ENCODE data around the gene RIPOR3.

- TF ChIP-seq MYC (IDR thresholded peaks at IDR 0.05; ENCODE audit: borderline replicate concordance, low read length) (no peak), RAD21 (conservative IDR thresholded peaks at IDR 0.05 in 1 of 2, IDR thresholded peaks at IDR 0.05 in 1 of 2) (peak; percentile 57 to 63), CBX2 (IDR thresholded peaks at IDR 0.05; ENCODE audit: borderline replicate concordance, low read depth) (no peak), RFX5 (IDR thresholded peaks at IDR 0.05) (no peak), ZC3H11A (IDR thresholded peaks at IDR 0.05) (no peak), KDM5A (IDR thresholded peaks at IDR 0.05) (no peak), HOXA7 (CRISPR knock-in tag; IDR thresholded peaks at IDR 0.05) (no peak), POLR2A (IDR thresholded peaks at IDR 0.05; ENCODE audit: low read length) (no peak), ZFP36 (IDR thresholded peaks at IDR 0.05; ENCODE audit: borderline replicate concordance, partially characterized antibody) (no peak), REST (IDR thresholded peaks at IDR 0.05) (no peak)
- TF ChIP-seq, protein P1, sequence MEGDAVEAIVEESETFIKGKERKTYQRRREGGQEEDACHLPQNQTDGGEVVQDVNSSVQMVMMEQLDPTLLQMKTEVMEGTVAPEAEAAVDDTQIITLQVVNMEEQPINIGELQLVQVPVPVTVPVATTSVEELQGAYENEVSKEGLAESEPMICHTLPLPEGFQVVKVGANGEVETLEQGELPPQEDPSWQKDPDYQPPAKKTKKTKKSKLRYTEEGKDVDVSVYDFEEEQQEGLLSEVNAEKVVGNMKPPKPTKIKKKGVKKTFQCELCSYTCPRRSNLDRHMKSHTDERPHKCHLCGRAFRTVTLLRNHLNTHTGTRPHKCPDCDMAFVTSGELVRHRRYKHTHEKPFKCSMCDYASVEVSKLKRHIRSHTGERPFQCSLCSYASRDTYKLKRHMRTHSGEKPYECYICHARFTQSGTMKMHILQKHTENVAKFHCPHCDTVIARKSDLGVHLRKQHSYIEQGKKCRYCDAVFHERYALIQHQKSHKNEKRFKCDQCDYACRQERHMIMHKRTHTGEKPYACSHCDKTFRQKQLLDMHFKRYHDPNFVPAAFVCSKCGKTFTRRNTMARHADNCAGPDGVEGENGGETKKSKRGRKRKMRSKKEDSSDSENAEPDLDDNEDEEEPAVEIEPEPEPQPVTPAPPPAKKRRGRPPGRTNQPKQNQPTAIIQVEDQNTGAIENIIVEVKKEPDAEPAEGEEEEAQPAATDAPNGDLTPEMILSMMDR (IDR thresholded peaks at IDR 0.05), result peak; percentile 88
- TF ChIP-seq, protein P2, sequence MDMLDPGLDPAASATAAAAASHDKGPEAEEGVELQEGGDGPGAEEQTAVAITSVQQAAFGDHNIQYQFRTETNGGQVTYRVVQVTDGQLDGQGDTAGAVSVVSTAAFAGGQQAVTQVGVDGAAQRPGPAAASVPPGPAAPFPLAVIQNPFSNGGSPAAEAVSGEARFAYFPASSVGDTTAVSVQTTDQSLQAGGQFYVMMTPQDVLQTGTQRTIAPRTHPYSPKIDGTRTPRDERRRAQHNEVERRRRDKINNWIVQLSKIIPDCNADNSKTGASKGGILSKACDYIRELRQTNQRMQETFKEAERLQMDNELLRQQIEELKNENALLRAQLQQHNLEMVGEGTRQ (IDR thresholded peaks at IDR 0.05), result no peak
- TF ChIP-seq, protein P3, sequence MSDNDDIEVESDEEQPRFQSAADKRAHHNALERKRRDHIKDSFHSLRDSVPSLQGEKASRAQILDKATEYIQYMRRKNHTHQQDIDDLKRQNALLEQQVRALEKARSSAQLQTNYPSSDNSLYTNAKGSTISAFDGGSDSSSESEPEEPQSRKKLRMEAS (IDR thresholded peaks at IDR 0.05), result peak; percentile 88
These were observed 103.2 kb downstream of the RIPOR3 start for GRCh38 chr20:50588034-50588736.
